Measurements from ENCODE around the gene GCK. TPM values are rescaled to one million over a fixed set of nuclear protein-coding genes. Genes with fewer than 3 reads are reported as not detected.

The GCK gene
- total RNA-seq, 1 donor from 2014 or later = 1.7 TPM

DNA sequence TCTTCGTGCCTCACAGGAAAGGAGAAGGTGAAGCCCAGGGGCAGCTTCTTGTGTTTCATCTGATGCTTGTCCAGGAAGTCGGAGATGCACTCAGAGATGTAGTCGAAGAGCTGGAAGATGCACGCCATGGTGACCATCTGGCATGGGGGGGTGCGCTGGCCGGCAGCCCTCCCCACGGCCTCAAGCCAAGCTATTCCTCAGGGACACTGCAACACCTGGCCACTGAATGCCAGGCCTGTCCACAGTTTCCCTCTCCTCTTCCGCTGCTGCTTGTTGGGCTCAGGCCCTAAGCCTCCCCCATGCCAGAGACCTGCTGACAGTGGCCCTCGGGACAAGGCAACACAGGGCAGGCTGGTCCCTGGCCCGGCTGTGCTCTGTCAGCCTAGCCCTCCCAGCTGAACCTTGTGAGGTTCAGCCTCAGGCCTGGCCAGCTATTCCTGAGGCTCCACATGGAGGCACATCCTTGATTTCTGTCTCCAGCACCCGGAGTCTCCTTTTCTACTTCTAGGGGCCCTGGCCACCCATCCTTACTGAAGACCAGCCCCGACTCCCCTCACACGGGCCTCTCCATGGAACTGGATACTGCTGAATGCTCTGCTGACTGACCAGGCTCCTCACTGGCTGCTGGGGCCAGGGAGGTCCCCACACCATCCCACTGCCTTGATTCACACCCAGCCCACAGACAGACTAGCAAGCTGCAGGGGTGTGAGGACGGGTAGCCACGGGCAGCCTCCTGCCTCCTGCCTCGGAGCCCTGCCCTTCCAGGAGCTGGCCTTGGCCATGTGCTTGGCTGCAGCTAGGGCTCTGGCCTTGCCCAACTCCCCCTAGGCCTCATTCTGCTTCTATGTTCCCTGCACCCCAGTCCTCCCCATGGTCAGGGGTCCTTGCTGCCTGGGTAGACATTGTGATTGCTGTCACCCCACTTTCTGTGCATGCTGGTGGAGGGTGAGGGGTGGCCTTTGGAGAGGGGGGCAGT lies 38.0 kb downstream of the GCK start:
- intact Hi-C loops (cut with DNase I) = no loop called here
- Histone ChIP-seq H3K27me3 (no peaks in the 10 kb centered on the region), H3K4me3 (no peak overlapping the region)

DNA sequence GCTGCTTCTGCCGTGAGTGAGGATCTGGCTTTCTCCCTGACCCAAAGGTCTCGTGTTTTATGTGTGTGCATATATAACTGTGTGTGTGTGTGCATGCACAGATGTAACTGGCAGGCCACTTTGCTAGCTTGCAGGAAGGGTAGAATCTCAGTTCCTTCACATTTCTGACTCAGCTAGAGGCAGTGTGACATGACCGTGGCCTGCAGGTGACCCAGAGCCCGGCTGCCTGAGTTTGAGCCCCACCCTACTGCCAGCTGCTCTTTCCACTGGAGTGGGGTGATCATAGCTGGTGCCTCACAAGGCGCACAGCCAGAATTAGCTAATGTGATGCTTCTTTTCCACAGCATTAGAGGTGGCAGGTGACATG lies 38.8 kb downstream of the GCK start:
- no peak for DNase-seq (ENCODE audit: extremely low spot score in 2 of 2)
- intact Hi-C loops (cut with DNase I) = no loop called here

More for the DNA sequence above, 38.0 kb downstream of the GCK start:
- Histone ChIP-seq H3K27ac (no peak overlapping the region), H3K4me1 (peaks cover 17% of the 10 kb centered on the region), H3K36me3 (no peaks in the 10 kb centered on the region), H3K9me3 (no peaks in the 10 kb centered on the region)
- DNase-seq (ENCODE audit: extremely low spot score in 2 of 2) = no peak
- TF ChIP-seq POLR2AphosphoS5 (IDR thresholded peaks at IDR 0.05; ENCODE audit: insufficient read depth in 1 of 2, low read depth in 1 of 2) = no peak

DNA sequence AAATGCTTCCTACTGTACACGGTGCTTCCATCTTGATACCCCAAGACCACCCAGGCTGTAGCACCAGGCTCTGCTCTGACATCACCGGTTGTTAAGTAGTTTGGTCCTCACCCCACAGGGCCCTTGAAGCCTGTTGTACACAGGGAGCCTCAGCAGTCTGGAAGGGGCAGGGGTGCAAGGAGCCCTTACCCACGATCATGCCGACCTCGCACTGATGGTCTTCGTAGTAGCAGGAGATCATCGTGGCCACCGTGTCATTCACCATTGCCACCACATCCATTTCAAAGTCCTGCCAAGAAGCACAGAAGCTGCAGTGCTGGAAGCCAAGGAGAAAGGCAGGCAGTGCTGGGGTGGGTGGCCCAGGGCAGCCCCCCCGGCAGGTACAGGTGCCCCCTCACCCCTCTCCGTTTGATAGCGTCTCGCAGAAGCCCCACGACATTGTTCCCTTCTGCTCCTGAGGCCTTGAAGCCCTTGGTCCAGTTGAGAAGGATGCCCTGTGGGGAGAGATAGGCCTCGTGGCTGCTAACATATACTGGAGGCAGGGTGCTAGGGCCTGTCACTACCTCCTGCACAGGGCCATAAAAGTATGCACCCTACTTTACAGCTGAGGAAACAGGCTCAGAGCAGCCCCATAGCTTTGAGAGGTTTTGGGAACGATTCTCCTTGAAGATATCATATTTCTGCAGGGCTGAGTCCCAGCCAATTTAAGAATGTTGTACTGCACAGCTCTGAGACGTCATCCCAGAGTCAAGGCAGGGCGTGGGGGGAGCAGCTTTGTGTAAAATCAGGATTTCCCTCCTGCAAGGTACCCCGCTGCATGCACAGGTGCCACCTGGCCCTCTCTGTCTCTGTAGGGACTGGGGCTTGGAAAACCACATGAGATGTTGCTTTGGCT lies 39.4 kb downstream of the GCK start:
- no peaks in the 10 kb centered on the region for H3K9me3 ChIP-seq
- intact Hi-C loops (cut with DNase I) = no loop called here
- DNase-seq (ENCODE audit: extremely low spot score in 2 of 2) = no peak

More for the DNA sequence above, 38.8 kb downstream of the GCK start:
- Histone ChIP-seq H3K4me3 (no peak overlapping the region), H3K36me3 (no peaks in the 10 kb centered on the region), H3K4me1 (peaks cover 22% of the 10 kb centered on the region), H3K9me3 (no peaks in the 10 kb centered on the region), H3K27me3 (no peaks in the 10 kb centered on the region), H3K27ac (no peak overlapping the region)
- TF ChIP-seq CTCF (IDR thresholded peaks at IDR 0.05) = no peak
- TF ChIP-seq POLR2AphosphoS5 (IDR thresholded peaks at IDR 0.05; ENCODE audit: insufficient read depth in 1 of 2, low read depth in 1 of 2) = no peak
- TF ChIP-seq POLR2A (IDR thresholded peaks at IDR 0.05) = no peak

DNA sequence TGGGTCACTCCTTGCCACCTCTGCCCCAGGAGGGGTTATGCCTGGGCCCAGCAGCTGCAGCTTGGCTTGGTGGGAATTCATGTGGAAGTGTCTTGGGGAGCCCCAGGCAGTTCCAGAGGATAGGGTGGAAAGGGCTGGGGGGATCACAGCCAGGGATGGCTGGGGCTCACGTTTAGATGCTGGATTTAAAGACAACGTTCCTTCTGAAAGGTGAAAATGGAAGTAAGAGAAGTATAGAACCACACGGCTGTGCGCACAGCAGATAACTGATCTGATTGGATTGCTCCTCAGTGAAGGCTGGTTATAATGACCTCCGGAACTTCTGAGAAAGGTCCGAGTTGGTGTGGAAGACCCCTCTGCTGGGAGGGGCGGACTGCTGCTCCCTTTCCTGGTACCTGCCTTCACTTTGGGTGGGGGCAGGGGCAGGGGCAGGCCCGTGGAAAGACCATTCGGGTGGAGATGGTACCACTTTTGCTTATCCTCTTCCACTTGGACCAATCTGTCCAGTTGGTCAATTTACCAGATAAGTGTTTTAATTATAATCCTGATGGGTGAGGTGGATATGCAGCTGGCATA lies 40.2 kb downstream of the GCK start:
- no peaks in the 10 kb centered on the region for H3K36me3 ChIP-seq
- H3K9me3 ChIP-seq = no peaks in the 10 kb centered on the region
- no peak for TF ChIP-seq POLR2AphosphoS5 (IDR thresholded peaks at IDR 0.05; ENCODE audit: insufficient read depth in 1 of 2, low read depth in 1 of 2)
- TF ChIP-seq POLR2A (IDR thresholded peaks at IDR 0.05) = no peak
- no peak for TF ChIP-seq CTCF (IDR thresholded peaks at IDR 0.05)
- intact Hi-C loops (cut with DNase I) = no loop called here
- DNase-seq (ENCODE audit: extremely low spot score in 2 of 2) = no peak
- peaks cover 31% of the 10 kb centered on the region for H3K4me1 ChIP-seq
- no peak overlapping the region for H3K4me3 ChIP-seq
- H3K27me3 ChIP-seq = no peaks in the 10 kb centered on the region
- no peak overlapping the region for H3K27ac ChIP-seq

More for the DNA sequence above, 39.4 kb downstream of the GCK start:
- TF ChIP-seq CTCF (IDR thresholded peaks at IDR 0.05) = no peak
- no peak for TF ChIP-seq POLR2AphosphoS5 (IDR thresholded peaks at IDR 0.05; ENCODE audit: insufficient read depth in 1 of 2, low read depth in 1 of 2)
- no peak for TF ChIP-seq POLR2A (IDR thresholded peaks at IDR 0.05)
- H3K27ac ChIP-seq = no peak overlapping the region
- no peaks in the 10 kb centered on the region for H3K27me3 ChIP-seq
- no peak overlapping the region for H3K4me3 ChIP-seq
- no peaks in the 10 kb centered on the region for H3K36me3 ChIP-seq
- H3K4me1 ChIP-seq = peaks cover 28% of the 10 kb centered on the region

GRCh38 chr7:44148166-44148565 lies 41.1 kb downstream of the GCK start:
- Histone ChIP-seq H3K4me3 (no peak overlapping the region), H3K9me3 (no peaks in the 10 kb centered on the region), H3K27ac (no peak overlapping the region), H3K4me1 (peaks cover 31% of the 10 kb centered on the region), H3K36me3 (no peaks in the 10 kb centered on the region), H3K27me3 (no peaks in the 10 kb centered on the region)
- intact Hi-C loops (cut with DNase I) = no loop called here
- TF ChIP-seq POLR2A (IDR thresholded peaks at IDR 0.05) (no peak), CTCF (IDR thresholded peaks at IDR 0.05) (no peak), POLR2AphosphoS5 (IDR thresholded peaks at IDR 0.05; ENCODE audit: insufficient read depth in 1 of 2, low read depth in 1 of 2) (no peak)
- no peak for DNase-seq (ENCODE audit: extremely low spot score in 2 of 2)

Measured in vagina (tissue), 2 donors.